ENCODE results near the gene DHH.

- TF ChIP-seq CTCF (conservative IDR thresholded peaks at IDR 0.05) = no peak
- no peak for TF ChIP-seq EZH2 (IDR thresholded peaks at IDR 0.05; ENCODE audit: low read depth)
Measured at GRCh38 chr12:49054096-49054495, 40.5 kb downstream of the DHH start.

All from PC-9 (cell line).